ENCODE data around the gene ZNF710.

Gene ZNF710

DNA sequence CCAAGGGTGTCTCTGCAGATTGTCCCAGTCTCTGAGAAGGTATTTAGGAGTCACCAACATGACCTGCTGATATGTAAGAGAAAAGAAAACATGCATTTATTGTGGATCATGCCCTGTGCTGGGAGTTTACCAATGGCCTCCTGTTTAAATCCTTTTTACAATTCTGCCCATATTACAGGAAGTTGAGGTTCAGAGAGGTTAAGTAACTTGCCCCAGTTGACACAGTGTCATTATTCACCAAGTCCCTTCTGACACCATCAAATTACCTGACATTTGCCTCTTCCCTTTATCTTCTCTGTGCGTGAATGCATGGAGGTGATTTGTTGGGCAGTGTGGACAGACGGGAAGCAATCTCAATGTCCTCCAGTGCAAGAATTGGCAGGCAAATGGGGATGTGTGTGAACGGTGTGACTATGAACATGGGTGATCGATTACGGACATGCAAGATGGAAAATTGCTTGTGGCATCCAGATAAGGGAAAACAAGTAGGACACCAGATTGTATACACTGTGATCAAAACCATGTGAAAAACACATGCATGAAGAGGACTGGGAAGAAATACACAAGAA lies 27.3 kb downstream of the ZNF710 start:
- Histone ChIP-seq H3K27me3 (ENCODE audit: control insufficient read depth, low read length) (no peaks in the 10 kb centered on the region), H3K9me2 (replicated peaks; ENCODE audit: control insufficient read depth, low read length) (no peaks in the 10 kb centered on the region), H3F3A (ENCODE audit: control insufficient read depth, insufficient read depth) (0 out of 2 replicates have a peak, but pooled peaks cover 3% of the 10 kb centered on the region), H3K4me2 (ENCODE audit: low read length) (no peak overlapping the region), H4K20me1 (ENCODE audit: control insufficient read depth, insufficient read depth, low read depth, low read length) (peaks cover 2% of the 10 kb centered on the region), H3K79me2 (ENCODE audit: control insufficient read depth, low read length) (peaks cover 51% of the 10 kb centered on the region), H3K4me3 (ENCODE audit: low read length) (no peak overlapping the region), H3K36me3 (ENCODE audit: control insufficient read depth, low read length) (no peaks in the 10 kb centered on the region), H3K9me3 (ENCODE audit: control insufficient read depth, insufficient read depth, low read length) (no peaks in the 10 kb centered on the region), H3K4me1 (ENCODE audit: control insufficient read depth, low read length) (peaks cover 13% of the 10 kb centered on the region), H3K27ac (ENCODE audit: low read depth, low read length) (no peak overlapping the region)
- TF ChIP-seq EZH2phosphoT487 (IDR thresholded peaks at IDR 0.05; ENCODE audit: borderline replicate concordance, low read length), result no peak
- TF ChIP-seq, protein P1, sequence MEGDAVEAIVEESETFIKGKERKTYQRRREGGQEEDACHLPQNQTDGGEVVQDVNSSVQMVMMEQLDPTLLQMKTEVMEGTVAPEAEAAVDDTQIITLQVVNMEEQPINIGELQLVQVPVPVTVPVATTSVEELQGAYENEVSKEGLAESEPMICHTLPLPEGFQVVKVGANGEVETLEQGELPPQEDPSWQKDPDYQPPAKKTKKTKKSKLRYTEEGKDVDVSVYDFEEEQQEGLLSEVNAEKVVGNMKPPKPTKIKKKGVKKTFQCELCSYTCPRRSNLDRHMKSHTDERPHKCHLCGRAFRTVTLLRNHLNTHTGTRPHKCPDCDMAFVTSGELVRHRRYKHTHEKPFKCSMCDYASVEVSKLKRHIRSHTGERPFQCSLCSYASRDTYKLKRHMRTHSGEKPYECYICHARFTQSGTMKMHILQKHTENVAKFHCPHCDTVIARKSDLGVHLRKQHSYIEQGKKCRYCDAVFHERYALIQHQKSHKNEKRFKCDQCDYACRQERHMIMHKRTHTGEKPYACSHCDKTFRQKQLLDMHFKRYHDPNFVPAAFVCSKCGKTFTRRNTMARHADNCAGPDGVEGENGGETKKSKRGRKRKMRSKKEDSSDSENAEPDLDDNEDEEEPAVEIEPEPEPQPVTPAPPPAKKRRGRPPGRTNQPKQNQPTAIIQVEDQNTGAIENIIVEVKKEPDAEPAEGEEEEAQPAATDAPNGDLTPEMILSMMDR (IDR thresholded peaks at IDR 0.05; ENCODE audit: low read depth, low read length, poor library complexity, severe bottlenecking), result no peak

DNA sequence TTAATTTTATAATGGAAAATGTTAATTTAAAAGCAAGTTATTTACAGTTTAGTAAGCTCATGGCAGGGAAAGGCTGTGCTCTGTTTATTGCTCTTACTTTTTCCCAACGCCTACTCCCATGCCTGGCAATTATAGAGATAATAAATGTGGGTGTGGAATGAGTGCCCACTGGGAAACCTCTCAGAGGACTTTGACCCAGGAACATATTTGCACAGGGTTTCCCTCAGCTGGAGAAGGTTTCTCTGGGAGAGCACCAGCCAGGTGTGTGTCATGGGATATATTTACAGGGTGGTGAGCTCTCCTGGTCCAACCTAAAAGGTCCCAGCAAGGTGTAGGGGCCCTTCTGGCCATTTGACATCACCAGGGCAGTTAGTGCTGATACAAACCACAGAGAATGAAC lies 27.9 kb downstream of the ZNF710 start:
- Histone ChIP-seq H3K9me2 (replicated peaks; ENCODE audit: control insufficient read depth, low read length) (no peaks in the 10 kb centered on the region), H3K79me2 (ENCODE audit: control insufficient read depth, low read length) (peaks cover 48% of the 10 kb centered on the region), H3K9me3 (ENCODE audit: control insufficient read depth, insufficient read depth, low read length) (no peaks in the 10 kb centered on the region), H3K4me2 (ENCODE audit: low read length) (no peak overlapping the region), H4K20me1 (ENCODE audit: control insufficient read depth, insufficient read depth, low read depth, low read length) (peaks cover 2% of the 10 kb centered on the region), H3K4me1 (ENCODE audit: control insufficient read depth, low read length) (peaks cover 17% of the 10 kb centered on the region), H3K27me3 (ENCODE audit: control insufficient read depth, low read length) (no peaks in the 10 kb centered on the region), H3F3A (ENCODE audit: control insufficient read depth, insufficient read depth) (0 out of 2 replicates have a peak, but pooled peaks cover 3% of the 10 kb centered on the region), H3K36me3 (ENCODE audit: control insufficient read depth, low read length) (no peaks in the 10 kb centered on the region), H3K4me3 (ENCODE audit: low read length) (no peak overlapping the region), H3K27ac (ENCODE audit: low read depth, low read length) (no peak overlapping the region)
- TF ChIP-seq, protein P1 (IDR thresholded peaks at IDR 0.05; ENCODE audit: low read depth, low read length, poor library complexity, severe bottlenecking), result no peak

DNA sequence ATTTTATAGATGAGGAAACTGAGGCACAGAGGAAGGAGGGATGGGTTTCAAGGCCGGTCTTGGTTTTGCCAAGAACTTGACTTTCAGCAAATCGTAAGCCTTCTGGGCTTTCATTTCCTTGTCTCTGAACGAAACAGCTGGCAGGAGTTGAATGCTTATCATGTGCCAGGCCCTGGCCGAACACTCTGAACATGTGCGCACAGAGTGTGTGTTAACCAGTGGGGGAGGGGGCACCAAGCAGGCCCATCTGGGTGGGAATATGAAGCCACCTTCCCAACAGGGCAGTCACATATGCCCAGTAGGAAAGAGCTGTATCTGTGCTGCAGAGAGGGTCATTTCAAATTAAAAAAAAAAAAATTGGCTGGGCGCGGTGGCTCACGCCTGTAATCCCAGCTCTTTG lies 29.3 kb downstream of the ZNF710 start:
- TF ChIP-seq EZH2phosphoT487 (IDR thresholded peaks at IDR 0.05; ENCODE audit: borderline replicate concordance, low read length), result no peak
- TF ChIP-seq, protein P1 (IDR thresholded peaks at IDR 0.05; ENCODE audit: low read depth, low read length, poor library complexity, severe bottlenecking), result no peak
- no peaks in the 10 kb centered on the region for H3K27me3 ChIP-seq (ENCODE audit: control insufficient read depth, low read length)
- no peaks in the 10 kb centered on the region for H3K9me2 ChIP-seq (replicated peaks; ENCODE audit: control insufficient read depth, low read length)
- peaks cover 26% of the 10 kb centered on the region for H3K4me1 ChIP-seq (ENCODE audit: control insufficient read depth, low read length)
- no peaks in the 10 kb centered on the region for H3K36me3 ChIP-seq (ENCODE audit: control insufficient read depth, low read length)
- no peak overlapping the region for H3K4me2 ChIP-seq (ENCODE audit: low read length)
- no peaks in the 10 kb centered on the region for H3K9me3 ChIP-seq (ENCODE audit: control insufficient read depth, insufficient read depth, low read length)
- H3K4me3 ChIP-seq (ENCODE audit: low read length), result no peak overlapping the region
- peaks cover 2% of the 10 kb centered on the region for H4K20me1 ChIP-seq (ENCODE audit: control insufficient read depth, insufficient read depth, low read depth, low read length)
- no peak overlapping the region for H3K27ac ChIP-seq (ENCODE audit: low read depth, low read length)
- peaks cover 57% of the 10 kb centered on the region for H3K79me2 ChIP-seq (ENCODE audit: control insufficient read depth, low read length)
- H3F3A ChIP-seq (ENCODE audit: control insufficient read depth, insufficient read depth), result 0 out of 2 replicates have a peak, but pooled peaks cover 3% of the 10 kb centered on the region
